Measurements from ENCODE around the gene RAD9B. TPM values are rescaled to one million over a fixed set of nuclear protein-coding genes. Genes with fewer than 3 reads are reported as not detected.
"Not testable (repeated sequence)": the region's sequence is repeated elsewhere in the genome, so short reads cannot be mapped to it uniquely, and the experiment has no call there.

RAD9B gene
- 0.50 and 0.77 TPM in 2 replicates for total RNA-seq
- polyA plus RNA-seq, result 0.40 and 0.53 TPM in 2 replicates
- 0.25 and 0.30 TPM in 2 replicates for polyA plus RNA-seq (2012)
- not detected in 2 replicates for polyA minus RNA-seq (ENCODE audit: low replicate concordance)

DNA sequence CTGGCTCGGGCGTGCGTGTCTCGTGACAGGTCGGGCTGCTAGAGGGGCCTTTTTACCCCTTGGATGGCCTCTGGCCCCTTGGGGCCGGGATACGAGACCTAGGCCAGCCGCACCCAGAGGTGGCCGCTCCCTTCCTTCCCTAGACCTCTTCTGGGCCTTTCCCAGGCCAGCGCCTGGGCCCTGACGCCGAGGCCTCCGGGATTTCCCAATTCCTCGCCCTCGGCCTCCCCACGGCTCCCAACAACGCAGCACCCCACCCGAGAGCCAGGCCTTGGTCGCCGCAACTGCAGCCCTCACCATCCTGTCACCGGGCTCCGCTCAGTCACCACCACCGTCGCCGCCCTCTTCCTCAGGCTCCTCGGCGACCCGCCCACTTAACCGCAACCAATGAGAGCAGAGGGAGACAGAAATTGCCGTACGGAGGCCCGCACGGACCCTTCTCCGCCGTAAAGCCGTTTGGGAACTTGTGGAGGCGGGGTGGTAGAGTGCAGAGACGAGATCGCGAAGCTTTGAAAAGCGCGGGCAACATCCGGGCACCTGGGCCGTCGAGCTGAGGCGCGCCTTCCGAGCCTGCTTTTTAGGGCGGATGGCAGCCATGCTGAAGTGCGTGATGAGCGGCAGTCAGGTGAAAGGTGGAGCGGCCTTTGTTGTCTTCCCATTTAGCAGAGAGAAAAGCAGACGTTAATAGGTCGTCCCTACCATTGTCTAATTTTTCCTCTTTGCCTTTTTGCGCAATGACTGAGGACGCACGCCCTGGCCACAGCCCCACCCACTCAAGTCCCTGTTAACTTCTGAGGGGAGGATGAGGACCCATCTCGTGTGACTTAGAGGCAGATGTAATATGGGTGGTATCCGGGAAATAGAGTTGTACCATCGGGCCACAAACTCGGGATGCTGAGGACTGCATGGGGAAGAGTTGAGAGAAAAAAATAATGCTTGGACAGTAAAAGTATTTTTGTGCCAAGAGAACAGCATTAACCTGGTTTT, at the start of gene RAD9B, which contains the start of gene VPS29:
Gene RAD9B (plus strand): TSS at position 580 of the 987 bp plus-strand sequence. CDS start 7 bp downstream, at position 587.
Gene VPS29 (minus strand): TSS at position 360 of the 987 bp plus-strand sequence. CDS start 60 bp downstream, at position 300.
- Histone ChIP-seq H3K9me3 (ENCODE audit: control insufficient read depth, insufficient read depth, low read depth, low read length) (no peaks in the 10 kb centered on the region), H4K20me1 (ENCODE audit: control insufficient read depth, extremely low read depth, insufficient read depth, low read length) (no peaks in the 10 kb centered on the region), H3K79me2 (ENCODE audit: control insufficient read depth, insufficient read depth, low read length) (peaks cover 41% of the 10 kb centered on the region), H3K4me2 (ENCODE audit: extremely low read depth, insufficient read depth, low read length) (peak within 1 kb of the TSS; percentile 75), H3K9ac (ENCODE audit: insufficient read depth, low read length) (peak within 1 kb of the TSS; percentile 87), H3K36me3 (ENCODE audit: control insufficient read depth, insufficient read depth, low read length) (no peaks in the 10 kb centered on the region), H3K4me1 (ENCODE audit: control insufficient read depth, extremely low read depth, insufficient read depth, low read length) (peaks cover 2% of the 10 kb centered on the region), H3K27me3 (ENCODE audit: control insufficient read depth, insufficient read depth, low read length) (no peaks in the 10 kb centered on the region), H2AFZ (ENCODE audit: low read length) (peak within 1 kb of the TSS; percentile 39), H3K4me3 (replicated peaks in 1 of 4; ENCODE audit: control extremely low read depth in 1 of 4, insufficient read depth in 1 of 4, low read depth in 3 of 4, low read length in 4 of 4) (peak within 1 kb of the TSS; percentile 51 to 98 (median 84)), H3K27ac (ENCODE audit: insufficient read depth, low read length) (peak within 1 kb of the TSS; percentile 85)
- DNase-seq (ENCODE audit: low read depth in 2 of 2), result peak; percentile 99
- TF ChIP-seq, protein P1, sequence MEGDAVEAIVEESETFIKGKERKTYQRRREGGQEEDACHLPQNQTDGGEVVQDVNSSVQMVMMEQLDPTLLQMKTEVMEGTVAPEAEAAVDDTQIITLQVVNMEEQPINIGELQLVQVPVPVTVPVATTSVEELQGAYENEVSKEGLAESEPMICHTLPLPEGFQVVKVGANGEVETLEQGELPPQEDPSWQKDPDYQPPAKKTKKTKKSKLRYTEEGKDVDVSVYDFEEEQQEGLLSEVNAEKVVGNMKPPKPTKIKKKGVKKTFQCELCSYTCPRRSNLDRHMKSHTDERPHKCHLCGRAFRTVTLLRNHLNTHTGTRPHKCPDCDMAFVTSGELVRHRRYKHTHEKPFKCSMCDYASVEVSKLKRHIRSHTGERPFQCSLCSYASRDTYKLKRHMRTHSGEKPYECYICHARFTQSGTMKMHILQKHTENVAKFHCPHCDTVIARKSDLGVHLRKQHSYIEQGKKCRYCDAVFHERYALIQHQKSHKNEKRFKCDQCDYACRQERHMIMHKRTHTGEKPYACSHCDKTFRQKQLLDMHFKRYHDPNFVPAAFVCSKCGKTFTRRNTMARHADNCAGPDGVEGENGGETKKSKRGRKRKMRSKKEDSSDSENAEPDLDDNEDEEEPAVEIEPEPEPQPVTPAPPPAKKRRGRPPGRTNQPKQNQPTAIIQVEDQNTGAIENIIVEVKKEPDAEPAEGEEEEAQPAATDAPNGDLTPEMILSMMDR (conservative IDR thresholded peaks at IDR 0.05 in 1 of 2, IDR thresholded peaks at IDR 0.05 in 1 of 2; ENCODE audit: low read depth in 1 of 2, low read length in 2 of 2), result no peak
- TF ChIP-seq EZH2 (IDR thresholded peaks at IDR 0.05; ENCODE audit: low read length, missing control alignments), result no peak

DNA sequence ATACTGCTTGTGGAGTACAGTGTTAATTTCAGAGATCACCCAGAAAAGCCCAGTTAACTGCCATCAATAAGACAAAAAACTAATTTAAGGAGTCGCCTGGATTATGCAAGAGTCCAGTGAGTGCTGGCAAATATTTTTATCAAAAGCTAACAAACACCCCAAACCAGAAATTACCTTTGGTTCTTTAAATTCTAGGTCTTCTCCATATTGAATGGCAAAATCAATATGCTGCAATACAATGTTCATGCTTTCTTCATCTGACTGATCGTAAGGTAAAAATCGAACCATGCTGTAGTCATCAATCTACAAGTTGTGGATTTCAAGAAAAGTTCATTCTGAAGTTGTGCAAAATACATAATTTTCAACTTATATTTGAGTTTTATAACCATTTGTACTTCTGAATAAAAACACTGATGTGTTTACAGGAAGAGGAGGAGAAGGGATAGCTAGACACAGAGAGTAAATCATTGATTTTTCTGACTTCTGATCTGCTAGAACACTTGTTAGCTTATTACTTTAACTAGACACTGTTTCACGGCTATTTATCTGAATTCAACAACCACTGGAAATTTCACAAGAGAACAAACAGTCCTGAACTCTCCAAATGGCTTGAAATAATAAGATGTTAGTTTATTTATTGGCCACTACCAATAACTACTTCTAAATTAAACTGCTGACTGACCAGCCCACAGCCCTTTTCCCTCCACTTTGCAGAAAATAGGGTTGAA, 48.4 kb upstream of the RAD9B start:
- Histone ChIP-seq H3K9ac (ENCODE audit: insufficient read depth, low read length) (no peak overlapping the region), H3K36me3 (ENCODE audit: control insufficient read depth, insufficient read depth, low read length) (no peaks in the 10 kb centered on the region), H3K4me3 (replicated peaks in 1 of 4; ENCODE audit: control extremely low read depth in 1 of 4, insufficient read depth in 1 of 4, low read depth in 3 of 4, low read length in 4 of 4) (no peak overlapping the region), H3K79me2 (ENCODE audit: control insufficient read depth, insufficient read depth, low read length) (peaks cover 13% of the 10 kb centered on the region), H2AFZ (ENCODE audit: low read length) (no peak overlapping the region), H4K20me1 (ENCODE audit: control insufficient read depth, extremely low read depth, insufficient read depth, low read length) (no peaks in the 10 kb centered on the region), H3K27me3 (ENCODE audit: control insufficient read depth, insufficient read depth, low read length) (no peaks in the 10 kb centered on the region), H3K27ac (ENCODE audit: insufficient read depth, low read length) (no peak overlapping the region), H3K9me3 (ENCODE audit: control insufficient read depth, insufficient read depth, low read depth, low read length) (no peaks in the 10 kb centered on the region), H3K4me2 (ENCODE audit: extremely low read depth, insufficient read depth, low read length) (no peak overlapping the region), H3K4me1 (ENCODE audit: control insufficient read depth, extremely low read depth, insufficient read depth, low read length) (no peaks in the 10 kb centered on the region)
- TF ChIP-seq, protein P1 (conservative IDR thresholded peaks at IDR 0.05 in 1 of 2, IDR thresholded peaks at IDR 0.05 in 1 of 2; ENCODE audit: low read depth in 1 of 2, low read length in 2 of 2), result no peak
- no peak for TF ChIP-seq EZH2 (IDR thresholded peaks at IDR 0.05; ENCODE audit: low read length, missing control alignments)
- DNase-seq (ENCODE audit: low read depth in 2 of 2), result no peak

DNA sequence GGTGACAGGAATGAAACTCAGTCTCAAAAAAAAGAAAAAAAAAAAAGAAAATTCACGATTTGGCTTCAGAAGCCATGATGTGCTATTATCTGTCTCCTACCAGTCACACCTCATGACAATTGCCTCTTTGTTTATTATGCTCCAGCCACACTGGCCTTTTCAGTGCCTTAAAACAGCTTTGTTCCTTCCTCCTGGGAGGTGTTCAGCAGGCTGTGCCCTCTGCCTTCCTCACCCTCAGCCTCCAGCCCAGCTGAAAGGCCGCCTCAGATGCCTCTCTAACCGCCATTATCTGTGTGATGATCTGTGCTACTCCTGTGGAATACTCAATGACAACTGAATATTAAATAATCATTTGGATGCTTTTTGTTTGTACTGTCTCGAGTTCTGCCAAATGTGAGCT, 43.4 kb upstream of the RAD9B start:
- Histone ChIP-seq H3K27ac (ENCODE audit: insufficient read depth, low read length) (no peak overlapping the region), H3K27me3 (ENCODE audit: control insufficient read depth, insufficient read depth, low read length) (no peaks in the 10 kb centered on the region), H3K9ac (ENCODE audit: insufficient read depth, low read length) (no peak overlapping the region), H4K20me1 (ENCODE audit: control insufficient read depth, extremely low read depth, insufficient read depth, low read length) (no peaks in the 10 kb centered on the region), H3K4me1 (ENCODE audit: control insufficient read depth, extremely low read depth, insufficient read depth, low read length) (no peaks in the 10 kb centered on the region), H3K9me3 (ENCODE audit: control insufficient read depth, insufficient read depth, low read depth, low read length) (no peaks in the 10 kb centered on the region), H3K4me2 (ENCODE audit: extremely low read depth, insufficient read depth, low read length) (no peak overlapping the region), H3K79me2 (ENCODE audit: control insufficient read depth, insufficient read depth, low read length) (no peaks in the 10 kb centered on the region), H2AFZ (ENCODE audit: low read length) (no peak overlapping the region), H3K4me3 (replicated peaks in 1 of 4; ENCODE audit: control extremely low read depth in 1 of 4, insufficient read depth in 1 of 4, low read depth in 3 of 4, low read length in 4 of 4) (no peak overlapping the region), H3K36me3 (ENCODE audit: control insufficient read depth, insufficient read depth, low read length) (no peaks in the 10 kb centered on the region)
- TF ChIP-seq EZH2 (IDR thresholded peaks at IDR 0.05; ENCODE audit: low read length, missing control alignments), result no peak
- TF ChIP-seq, protein P1 (conservative IDR thresholded peaks at IDR 0.05 in 1 of 2, IDR thresholded peaks at IDR 0.05 in 1 of 2; ENCODE audit: low read depth in 1 of 2, low read length in 2 of 2), result no peak
- DNase-seq (ENCODE audit: low read depth in 2 of 2), result no peak

DNA sequence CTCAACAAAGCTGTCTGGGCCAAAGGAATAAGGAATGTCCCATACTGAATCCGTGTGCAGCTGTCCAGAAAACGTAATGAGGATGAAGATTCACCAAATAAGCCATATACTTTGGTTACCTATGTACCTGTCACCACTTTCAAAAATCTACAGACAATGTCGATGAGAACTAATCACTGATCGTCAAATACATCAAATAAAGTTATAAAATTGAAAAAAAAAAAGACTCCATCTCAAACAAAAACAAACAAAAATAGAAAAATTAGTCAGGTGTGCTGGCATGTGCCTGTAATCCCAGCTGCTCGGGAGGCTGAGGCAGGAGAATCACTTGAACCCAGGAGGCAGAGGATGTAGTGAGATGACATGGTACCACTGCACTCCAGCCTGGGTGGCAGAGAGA, 40.9 kb upstream of the RAD9B start:
- H3K4me1 ChIP-seq (ENCODE audit: control insufficient read depth, extremely low read depth, insufficient read depth, low read length); H3K9ac ChIP-seq (ENCODE audit: insufficient read depth, low read length); H3K79me2 ChIP-seq (ENCODE audit: control insufficient read depth, insufficient read depth, low read length); H3K4me3 ChIP-seq (replicated peaks in 1 of 4; ENCODE audit: control extremely low read depth in 1 of 4, insufficient read depth in 1 of 4, low read depth in 3 of 4, low read length in 4 of 4); H3K27ac ChIP-seq (ENCODE audit: insufficient read depth, low read length); H3K4me2 ChIP-seq (ENCODE audit: extremely low read depth, insufficient read depth, low read length); H3K9me3 ChIP-seq (ENCODE audit: control insufficient read depth, insufficient read depth, low read depth, low read length); H3K36me3 ChIP-seq (ENCODE audit: control insufficient read depth, insufficient read depth, low read length); H3K27me3 ChIP-seq (ENCODE audit: control insufficient read depth, insufficient read depth, low read length); H4K20me1 ChIP-seq (ENCODE audit: control insufficient read depth, extremely low read depth, insufficient read depth, low read length); H2AFZ ChIP-seq (ENCODE audit: low read length); DNase-seq (ENCODE audit: low read depth in 2 of 2): not testable (repeated sequence)
